HepG2 (cell line): ENCODE results near the gene ATRN. TPM values are rescaled to one million over a fixed set of nuclear protein-coding genes. Genes with fewer than 3 reads are reported as not detected.

Source experiments
- ADNP ChIP-seq: sonication (generic); formaldehyde crosslinking; IDR thresholded peaks from 2 replicates; pipeline ENCODE4 v1.4.0; 2020; ENCODE audit warnings: missing genetic modification reagents
- ARHGAP35 ChIP-seq: sonication (generic); formaldehyde crosslinking; IDR thresholded peaks from 2 replicates; pipeline ENCODE4 v1.9.0; 2022; ENCODE audit warnings: mild to moderate bottlenecking, inconsistent platforms, moderate library complexity, missing genetic modification reagents, borderline replicate concordance
- BRF2 ChIP-seq: sonication (generic); formaldehyde crosslinking; IDR thresholded peaks from 2 replicates; pipeline ENCODE4 v1.8.1; 2022; ENCODE audit warnings: mild to moderate bottlenecking, missing genetic modification reagents
- CCDC6 ChIP-seq: sonication (generic); formaldehyde crosslinking; IDR thresholded peaks from 2 replicates; pipeline ENCODE4 v1.8.1; 2022; ENCODE audit warnings: mild to moderate bottlenecking, missing genetic modification reagents, moderate library complexity
- ELF3 ChIP-seq: IDR thresholded peaks from 2 replicates; pipeline ENCODE4 v1.6.1; 2016; ENCODE audit warnings: missing genetic modification reagents, missing compliant biosample characterization
- FOXK2 ChIP-seq: fragments of 450-650 bp; IDR thresholded peaks from 2 replicates; pipeline ENCODE4 v1.6.1; 2016
- HOXA7 ChIP-seq: sonication (generic); formaldehyde crosslinking; IDR thresholded peaks from 2 replicates; pipeline ENCODE4 v1.8.1; 2022; ENCODE audit warnings: mild to moderate bottlenecking, missing genetic modification reagents, moderate library complexity
- KLF13 ChIP-seq: sonication (generic); formaldehyde crosslinking; IDR thresholded peaks from 2 replicates; pipeline ENCODE4 v1.4.0; 2020; ENCODE audit warnings: mild to moderate bottlenecking, missing genetic modification reagents
- MAFK ChIP-seq, 2 experiments: IDR thresholded peaks in 1 of 2; conservative IDR thresholded peaks in 1 of 2; 2 replicates each; pipeline ENCODE4 v1.6.1; 2011; ENCODE audit warnings: improper control_type of control experiment in 2 of 2, low read length in 2 of 2
- MNT ChIP-seq: fragments of 450-650 bp; IDR thresholded peaks from 2 replicates; pipeline ENCODE4 v1.6.1; 2016
- MTF2 ChIP-seq: sonication (generic); formaldehyde crosslinking; IDR thresholded peaks from 2 replicates; pipeline ENCODE4 v1.5.0; 2020; ENCODE audit warnings: missing genetic modification reagents, borderline replicate concordance
- MZF1 ChIP-seq: sonication (generic); formaldehyde crosslinking; IDR thresholded peaks from 2 replicates; pipeline ENCODE4 v1.8.1; 2023; ENCODE audit warnings: mild to moderate bottlenecking, missing genetic modification reagents, borderline replicate concordance
- NCOA5 ChIP-seq: sonication (generic); formaldehyde crosslinking; IDR thresholded peaks from 2 replicates; pipeline ENCODE4 v1.4.0; 2020; ENCODE audit warnings: missing genetic modification reagents
- PHF20 ChIP-seq: sonication (generic); formaldehyde crosslinking; IDR thresholded peaks from 2 replicates; pipeline ENCODE4 v1.5.0; 2020; ENCODE audit warnings: mild to moderate bottlenecking, missing genetic modification reagents
- POLR2A ChIP-seq, 2 experiments: IDR thresholded peaks; 2 replicates each; pipeline ENCODE4 v1.6.1; 2011; ENCODE audit warnings: low read depth in 2 of 2, low read length in 2 of 2, mild to moderate bottlenecking in 1 of 2, moderate library complexity in 1 of 2; ENCODE audit not compliant: insufficient read depth in 1 of 2
- RBM22 ChIP-seq: fragments of 200-400 bp; formaldehyde crosslinking; optimal IDR thresholded peaks from 2 replicates; pipeline ENCODE3; 2017; ENCODE audit warnings: mild to moderate bottlenecking, low read length, moderate library complexity
- SATB2 ChIP-seq: sonication (generic); formaldehyde crosslinking; IDR thresholded peaks from 2 replicates; pipeline ENCODE4 v1.5.0; 2020; ENCODE audit warnings: missing genetic modification reagents
- SOX5 ChIP-seq: IDR thresholded peaks from 2 replicates; pipeline ENCODE4 v1.6.1; 2016; ENCODE audit warnings: borderline replicate concordance
- SP4 ChIP-seq: sonication (generic); formaldehyde crosslinking; IDR thresholded peaks from 2 replicates; pipeline ENCODE4 v1.8.1; 2023; ENCODE audit warnings: mild to moderate bottlenecking, missing genetic modification reagents
- TCF7L2 ChIP-seq: IDR thresholded peaks from 2 replicates; pipeline ENCODE4 v1.6.1; 2011; ENCODE audit warnings: mild to moderate bottlenecking, low read depth, low read length, moderate library complexity
- TOE1 ChIP-seq: sonication (generic); formaldehyde crosslinking; IDR thresholded peaks from 2 replicates; pipeline ENCODE4 v1.4.0; 2020; ENCODE audit warnings: mild to moderate bottlenecking, missing genetic modification reagents
- ZHX1 ChIP-seq: sonication (generic); formaldehyde crosslinking; IDR thresholded peaks from 2 replicates; pipeline ENCODE4 v1.8.1; 2022; ENCODE audit warnings: low read depth, mild to moderate bottlenecking, missing genetic modification reagents
- ZKSCAN1 ChIP-seq: fragments of 150-350 bp; IDR thresholded peaks from 2 replicates; pipeline ENCODE4 v1.6.1; 2014; ENCODE audit warnings: low read length
- ZNF775 ChIP-seq: sonication (generic); formaldehyde crosslinking; IDR thresholded peaks from 2 replicates; pipeline ENCODE4 v1.4.0; 2020; ENCODE audit warnings: missing genetic modification reagents, mild to moderate bottlenecking, moderate library complexity, borderline replicate concordance
- ZSCAN5A ChIP-seq: sonication (generic); formaldehyde crosslinking; IDR thresholded peaks from 2 replicates; pipeline ENCODE4 v1.8.0; 2022; ENCODE audit warnings: mild to moderate bottlenecking, missing genetic modification reagents, borderline replicate concordance
- polyA plus RNA-seq, 8 experiments: library from polyadenylated mRNA; depleted of rRNA in 3 of 8; stranded (reverse) in 7 of 8; unstranded in 1 of 8; fragments of >200 nt; fragmentation: Illumina TruSeq in 4 of 8; extraction: Trizol in 4 of 8; gene quantifications; 2 replicates each; pipeline versions ENCODE4 v1.2.1 to v1.2.3, GENCODE V29; 2011 to 2016; ENCODE audit warnings: low read depth in 4 of 8, missing spikeins in 1 of 8, mixed read lengths in 1 of 8; ENCODE audit not compliant: insufficient read depth in 1 of 8
- total RNA-seq, 5 experiments: library from RNA; depleted of rRNA; stranded (reverse); fragments of >200 nt; fragmentation: Illumina TruSeq; extraction: Trizol; gene quantifications; 2 replicates each; pipeline ENCODE4 v1.2.3, GENCODE V29; 2016; ENCODE audit warnings: low read depth in 1 of 5

The ATRN gene
- total and polyA plus RNA-seq, 2 of the 13 experiments (the other 11 are each of a cell fraction or from before 2014, with no cell fraction given), result 44.2 to 81.1 TPM

GRCh38 chr20:3470627-3471396 is at the start of gene ATRN (continued):
- TF ChIP-seq KLF13 (CRISPR knock-in tag) (peak; percentile 83), ZNF775 (CRISPR knock-in tag) (0 out of 2 replicates have a peak, but pooled peaks have one; percentile 22), SP4 (CRISPR knock-in tag) (peak; percentile 100), BRF2 (CRISPR knock-in tag) (peak; percentile 99), TOE1 (CRISPR knock-in tag) (no peak), MZF1 (CRISPR knock-in tag) (0 out of 2 replicates have a peak, but pooled peaks have one; percentile 80), ZKSCAN1 (no peak), ARHGAP35 (CRISPR knock-in tag) (no peak; the same call in 1 of the 2 replicates), ZSCAN5A (CRISPR knock-in tag) (peak; percentile 89), ZHX1 (CRISPR knock-in tag) (peak; percentile 94), MTF2 (CRISPR knock-in tag) (peak; percentile 70; the same call in 1 of the 2 replicates), PHF20 (CRISPR knock-in tag) (peak; percentile 89), MAFK (conservative IDR thresholded peaks at IDR 0.05 in 1 of 2, IDR thresholded peaks at IDR 0.05 in 1 of 2; ENCODE audit: low read length in 2 of 2) (no peak; a peak in 1 of 4 replicates), ADNP (CRISPR knock-in tag) (no peak), MNT (no peak), POLR2A (IDR thresholded peaks at IDR 0.05; ENCODE audit: insufficient read depth in 1 of 2, low read depth in 2 of 2, low read length in 2 of 2) (peak; percentile 98 to 100), SATB2 (CRISPR knock-in tag) (no peak; the same call in 1 of the 2 replicates), RBM22 (peak; percentile 31), TCF7L2 (no peak), HOXA7 (no peak), SOX5 (CRISPR knock-in tag) (peak; percentile 66; the same call in 1 of the 2 replicates), FOXK2 (no peak), NCOA5 (CRISPR knock-in tag) (no peak), ELF3 (CRISPR knock-in tag) (peak; percentile 95), CCDC6 (CRISPR knock-in tag) (peak; percentile 100)
